Loucy (cell line): ENCODE results near the gene RSU1.

Experiments used
- H2AFZ ChIP-seq: fragments of 200-600 bp; sonication (generic); 2 replicates; pipeline ENCODE4 v1.6.0; 2016; ENCODE audit warnings: antibody characterized with exemption, mild to moderate bottlenecking, low read length, moderate library complexity
- H3F3A ChIP-seq: fragments of 200-600 bp; 2 replicates; pipeline ENCODE4 v1.6.0; 2016; ENCODE audit warnings: antibody characterized with exemption, low read depth, mild to moderate bottlenecking
- H3K27me3 ChIP-seq: fragments of 200-600 bp; sonication (generic); 2 replicates; pipeline ENCODE4 v1.6.1; 2014; ENCODE audit warnings: low read length, mild to moderate bottlenecking; ENCODE audit not compliant: insufficient read depth, poor library complexity, severe bottlenecking
- H3K36me3 ChIP-seq: fragments of 200-600 bp; sonication (generic); 2 replicates; pipeline ENCODE4 v1.6.1; 2016; ENCODE audit warnings: low read length; ENCODE audit not compliant: insufficient read depth
- H3K4me1 ChIP-seq: fragments of 200-600 bp; sonication (generic); 2 replicates; pipeline ENCODE4 v1.5.1; 2014; ENCODE audit warnings: low read length, mild to moderate bottlenecking; ENCODE audit not compliant: insufficient read depth, poor library complexity, severe bottlenecking
- H3K4me2 ChIP-seq: fragments of 200-600 bp; sonication (generic); 2 replicates; pipeline ENCODE4 v1.6.0; 2014; ENCODE audit warnings: antibody characterized with exemption, low read length, low read depth, mild to moderate bottlenecking; ENCODE audit not compliant: poor library complexity, severe bottlenecking
- H3K4me3 ChIP-seq: fragments of 200-600 bp; sonication (generic); 2 replicates; pipeline ENCODE4 v1.5.1; 2014; ENCODE audit warnings: low read length, mild to moderate bottlenecking, mixed read lengths; ENCODE audit not compliant: poor library complexity, severe bottlenecking
- H3K79me2 ChIP-seq: fragments of 200-600 bp; sonication (generic); 2 replicates; pipeline ENCODE4 v1.6.1; 2014; ENCODE audit warnings: low read length; ENCODE audit not compliant: insufficient read depth
- H3K9ac ChIP-seq: fragments of 200-600 bp; sonication (generic); 2 replicates; pipeline ENCODE4 v1.6.0; 2014; ENCODE audit warnings: mild to moderate bottlenecking, low read depth, low read length, moderate library complexity; ENCODE audit not compliant: poor library complexity, severe bottlenecking
- H3K9me2 ChIP-seq: fragments of 200-600 bp; sonication (generic); replicated peaks from 2 replicates; pipeline ENCODE4 v1.6.1; 2016; ENCODE audit warnings: low read depth, low read length, mixed read lengths
- H3K9me3 ChIP-seq: fragments of 200-600 bp; sonication (generic); 2 replicates; pipeline ENCODE4 v1.6.1; 2014; ENCODE audit warnings: mild to moderate bottlenecking, antibody characterized with exemption, low read length, low read depth; ENCODE audit not compliant: insufficient read depth
- H4K20me1 ChIP-seq: fragments of 200-600 bp; sonication (generic); 2 replicates; pipeline ENCODE4 v1.6.0; 2014; ENCODE audit warnings: antibody characterized with exemption, low read length, mild to moderate bottlenecking; ENCODE audit not compliant: insufficient read depth, poor library complexity, severe bottlenecking
- CTCF ChIP-seq: fragments of 200-600 bp; sonication (generic); conservative IDR thresholded peaks from 2 replicates; pipeline ENCODE4 v1.5.1; 2014; ENCODE audit warnings: mild to moderate bottlenecking, antibody characterized with exemption, low read length
- EZH2phosphoT487 ChIP-seq: fragments of 200-600 bp; IDR thresholded peaks from 2 replicates; pipeline ENCODE4 v1.6.1; 2018; ENCODE audit warnings: antibody characterized with exemption, mild to moderate bottlenecking, moderate library complexity, borderline replicate concordance

RSU1 gene

DNA sequence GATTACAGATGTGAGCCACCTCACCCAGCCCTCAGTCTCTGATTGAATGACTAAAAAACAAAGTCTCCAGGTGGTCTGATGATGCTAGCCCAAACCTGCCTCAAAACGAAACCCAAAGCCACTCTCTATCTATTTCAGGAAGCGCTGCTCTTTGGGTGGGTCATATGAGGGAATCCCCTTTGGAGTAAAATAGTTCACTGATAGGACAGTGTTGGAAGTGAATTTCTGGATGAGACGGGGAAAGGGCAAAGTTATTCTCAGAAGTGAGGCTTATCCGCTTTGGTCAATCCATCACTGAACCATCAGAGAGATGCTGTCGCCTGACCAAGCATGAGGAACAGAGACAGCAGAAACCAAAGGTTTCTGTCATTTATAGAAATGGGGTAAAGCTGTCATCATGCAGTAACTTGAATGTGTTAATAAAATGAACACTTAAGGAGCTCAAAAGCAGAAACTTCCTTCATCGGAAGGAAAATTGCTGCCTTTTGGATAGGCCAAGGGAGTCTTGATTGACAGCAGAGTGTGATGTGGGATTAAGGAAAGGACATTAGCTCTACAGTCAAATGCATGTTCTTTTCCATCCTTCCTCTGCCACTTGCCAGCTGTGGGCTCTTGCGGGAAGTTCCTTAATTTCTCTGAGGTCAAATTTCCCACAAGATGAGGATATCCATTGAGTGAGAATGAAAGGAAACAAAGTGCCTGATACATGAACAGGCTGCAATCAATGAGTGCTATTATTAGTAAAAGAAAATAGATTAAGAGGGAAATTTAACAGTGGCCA is 230.7 kb downstream of the RSU1 start:
- Histone ChIP-seq H2AFZ (no peak overlapping the region), H3K36me3 (no peaks in the 10 kb centered on the region), H3K79me2 (no peaks in the 10 kb centered on the region), H3K9me2 (no peaks in the 10 kb centered on the region), H3K4me2 (no peak overlapping the region), H3K9ac (no peak overlapping the region), H4K20me1 (no peaks in the 10 kb centered on the region), H3K4me1 (no peaks in the 10 kb centered on the region), H3K27me3 (no peaks in the 10 kb centered on the region), H3K4me3 (no peak overlapping the region), H3K9me3 (no peaks in the 10 kb centered on the region), H3F3A (no peaks in the 10 kb centered on the region)
- TF ChIP-seq EZH2phosphoT487, result no peak
- no peak for TF ChIP-seq CTCF

GRCh38 chr10:16585103-16585502 is 232.1 kb downstream of the RSU1 start:
- Histone ChIP-seq H4K20me1 (no peaks in the 10 kb centered on the region), H3F3A (no peaks in the 10 kb centered on the region), H3K9me2 (no peaks in the 10 kb centered on the region), H3K4me2 (no peak overlapping the region), H3K27me3 (no peaks in the 10 kb centered on the region), H3K4me3 (no peak overlapping the region), H3K9ac (no peak overlapping the region), H3K79me2 (no peaks in the 10 kb centered on the region), H3K9me3 (no peaks in the 10 kb centered on the region), H2AFZ (no peak overlapping the region), H3K4me1 (no peaks in the 10 kb centered on the region), H3K36me3 (no peaks in the 10 kb centered on the region)
- TF ChIP-seq CTCF (no peak), EZH2phosphoT487 (no peak)

DNA sequence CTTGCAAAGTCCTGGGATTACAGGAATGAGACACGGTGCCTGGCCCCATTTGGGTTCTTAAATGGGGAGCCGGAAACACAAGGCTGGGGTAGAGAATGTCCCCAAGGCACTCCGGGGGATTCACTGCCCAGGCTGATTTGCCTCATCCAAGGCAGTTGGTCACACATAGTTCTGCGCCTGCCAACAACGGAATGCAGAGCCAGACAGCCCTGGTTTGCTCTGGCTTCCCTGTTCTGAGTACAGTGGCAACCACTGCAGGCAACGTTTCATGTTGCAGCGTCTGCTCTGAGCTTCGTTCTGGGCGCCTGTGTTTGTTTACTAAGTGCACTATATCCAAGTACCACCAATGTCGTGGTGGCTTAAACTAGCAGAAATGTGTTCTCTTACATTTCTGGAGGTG is 233.8 kb downstream of the RSU1 start:
- TF ChIP-seq CTCF (no peak), EZH2phosphoT487 (no peak)
- H3K9ac ChIP-seq, result no peak overlapping the region
- no peaks in the 10 kb centered on the region for H3K79me2 ChIP-seq
- H3F3A ChIP-seq, result no peaks in the 10 kb centered on the region
- H3K4me2 ChIP-seq, result no peak overlapping the region
- H3K4me3 ChIP-seq, result no peak overlapping the region
- no peaks in the 10 kb centered on the region for H3K27me3 ChIP-seq
- H4K20me1 ChIP-seq, result no peaks in the 10 kb centered on the region
- H3K9me2 ChIP-seq, result no peaks in the 10 kb centered on the region
- H3K36me3 ChIP-seq, result no peaks in the 10 kb centered on the region
- H3K9me3 ChIP-seq, result no peaks in the 10 kb centered on the region
- no peaks in the 10 kb centered on the region for H3K4me1 ChIP-seq
- H2AFZ ChIP-seq, result no peak overlapping the region
